SK-N-MC (cell line): ENCODE results near the gene PHC1.

Source experiments
- DNase-seq: peaks from one replicate; pipeline ENCODE4 v3.0.0-alpha.2; 2011; ENCODE audit warnings: low read depth, low spot score
- H3K27ac ChIP-seq: fragments of 200-600 bp; sonication (generic); 2 replicates; pipeline ENCODE4 v1.5.1; 2016; ENCODE audit warnings: mixed run types
- H3K36me3 ChIP-seq: fragments of 200-600 bp; sonication (generic); 2 replicates; pipeline ENCODE4 v1.6.1; 2017; ENCODE audit warnings: antibody characterized with exemption, low read length, mixed read lengths; ENCODE audit not compliant: insufficient read depth
- H3K4me3 ChIP-seq: fragments of 200-600 bp; sonication (generic); 2 replicates; pipeline ENCODE4 v1.5.1; 2016
- H3K9ac ChIP-seq: fragments of 200-600 bp; sonication (generic); 2 replicates; pipeline ENCODE4 v1.8.0; 2017; ENCODE audit warnings: mixed run types, mixed read lengths; ENCODE audit not compliant: insufficient read length
- H3K9me3 ChIP-seq: fragments of 200-600 bp; sonication (generic); 2 replicates; pipeline ENCODE4 v1.6.1; 2017; ENCODE audit warnings: low read depth, mild to moderate bottlenecking, antibody characterized with exemption, low read length, moderate library complexity, mixed read lengths
- EZH2 ChIP-seq: fragments of 200-600 bp; sonication (generic); IDR thresholded peaks from one replicate; pipeline ENCODE4 v1.6.1; 2017; ENCODE audit warnings: antibody characterized with exemption
- FOXP2 ChIP-seq: optimal IDR thresholded peaks from 2 replicates; pipeline ENCODE3; 2011; ENCODE audit warnings: mild to moderate bottlenecking, moderate library complexity; ENCODE audit not compliant: insufficient read depth; ENCODE audit errors: extremely low read length, control extremely low read depth
- POLR2AphosphoS5 ChIP-seq: IDR thresholded peaks from 2 replicates; pipeline ENCODE4 v1.6.1; 2012; ENCODE audit warnings: mild to moderate bottlenecking, low read depth, low read length, borderline replicate concordance

Gene PHC1

DNA sequence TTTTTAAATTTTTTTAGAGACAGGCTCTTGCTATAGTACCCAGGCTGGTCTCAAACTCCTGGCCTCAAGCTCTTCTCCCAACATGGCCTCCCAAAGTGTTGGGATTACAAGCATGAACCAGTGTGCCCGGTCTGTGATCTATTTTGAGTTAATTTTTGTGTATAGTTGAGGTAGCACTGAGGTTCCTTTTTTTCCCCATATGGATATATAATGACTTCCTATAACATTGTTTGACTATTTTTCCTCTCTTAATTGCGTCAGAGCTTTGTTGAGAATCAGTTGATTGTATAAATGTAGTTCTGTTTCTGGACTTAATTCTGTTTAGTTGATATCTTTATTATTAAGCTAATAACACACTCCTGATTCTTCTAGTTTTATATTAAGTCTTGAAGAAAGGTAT is 43.8 kb downstream of the PHC1 start:
- Histone ChIP-seq H3K9me3 (no peaks in the 10 kb centered on the region), H3K36me3 (peaks cover 3% of the 10 kb centered on the region; the same call in 1 of the 2 replicates), H3K9ac (no peak overlapping the region), H3K27ac (no peak overlapping the region), H3K4me3 (no peak overlapping the region)
- DNase-seq, result no peak
- no peak for TF ChIP-seq FOXP2
- no peak for TF ChIP-seq POLR2AphosphoS5
- TF ChIP-seq EZH2, result no peak

DNA sequence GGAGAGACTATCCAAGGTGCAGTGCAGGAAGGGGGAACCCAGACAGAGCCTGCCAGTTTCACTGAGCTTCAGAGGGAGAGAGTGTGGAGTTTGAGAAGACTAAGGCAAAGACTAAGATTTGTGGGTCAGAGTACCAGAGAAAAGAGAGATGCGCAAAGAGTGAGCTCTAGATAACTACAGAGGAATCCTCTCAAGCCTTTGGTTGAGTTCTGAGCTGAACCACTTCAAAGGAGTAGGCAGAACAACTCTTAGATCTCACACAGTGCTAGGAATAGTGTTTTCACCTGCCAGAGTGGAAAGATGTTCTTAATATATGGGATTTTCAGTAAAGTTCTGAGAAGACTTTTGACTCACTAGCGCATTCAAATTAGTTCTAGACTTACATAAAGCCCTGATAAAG is 45.9 kb downstream of the PHC1 start:
- H3K36me3 ChIP-seq, result no peaks in the 10 kb centered on the region
- H3K9ac ChIP-seq, result no peak overlapping the region
- no peak overlapping the region for H3K27ac ChIP-seq
- no peak for DNase-seq
- TF ChIP-seq FOXP2, result no peak
- no peak for TF ChIP-seq EZH2
- TF ChIP-seq POLR2AphosphoS5, result no peak
- no peak overlapping the region for H3K4me3 ChIP-seq
- H3K9me3 ChIP-seq, result no peaks in the 10 kb centered on the region

DNA sequence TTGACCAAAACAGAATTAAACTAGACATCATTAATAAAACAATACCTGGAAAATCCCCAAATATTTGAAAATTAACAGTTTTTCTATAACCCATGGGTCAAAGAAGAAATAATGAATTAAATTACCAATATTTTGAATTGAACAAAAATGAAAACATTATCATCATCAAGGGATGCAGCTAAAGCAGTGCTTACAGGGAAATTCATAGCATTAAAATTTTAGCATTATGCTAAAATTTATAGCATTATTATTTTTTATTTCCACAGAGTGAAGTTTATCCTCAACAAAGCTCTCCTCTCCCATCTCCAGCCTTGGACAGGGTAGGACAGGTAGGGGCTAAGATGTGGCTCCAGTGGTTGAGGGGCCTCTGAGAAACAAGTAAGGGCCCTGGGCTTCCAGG is 54.5 kb downstream of the PHC1 start:
- no peak for TF ChIP-seq FOXP2
- no peak for TF ChIP-seq EZH2
- no peak for TF ChIP-seq POLR2AphosphoS5
- no peaks in the 10 kb centered on the region for H3K36me3 ChIP-seq
- DNase-seq, result no peak
- no peaks in the 10 kb centered on the region for H3K9me3 ChIP-seq
- no peak overlapping the region for H3K27ac ChIP-seq
- no peak overlapping the region for H3K4me3 ChIP-seq
- no peak overlapping the region for H3K9ac ChIP-seq

DNA sequence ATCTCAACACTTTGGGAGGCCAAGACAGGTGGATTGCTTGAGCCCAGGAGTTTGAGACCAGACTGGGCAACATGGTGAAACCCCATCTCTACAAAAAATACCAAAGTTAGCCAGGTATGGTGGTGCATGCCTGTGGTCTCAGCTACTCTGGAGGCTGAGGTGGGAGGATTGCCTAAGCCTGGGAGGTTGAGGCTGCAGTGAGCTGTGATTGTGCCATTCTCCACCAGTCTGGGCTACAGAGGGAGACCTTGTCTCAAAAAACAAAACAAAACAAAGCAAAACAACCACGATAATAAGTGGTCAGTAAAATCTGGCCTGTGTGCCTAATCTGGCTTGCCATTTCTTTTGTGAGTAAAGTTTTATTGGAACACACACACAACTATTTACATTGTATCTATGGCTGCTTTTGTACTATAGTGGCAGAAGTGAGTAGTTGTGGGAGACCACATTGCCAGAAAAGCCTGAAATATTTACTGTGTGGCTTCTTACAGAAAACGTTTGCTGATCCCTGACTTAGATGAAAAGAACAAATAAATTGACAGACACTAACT is 55.6 kb downstream of the PHC1 start:
- TF ChIP-seq FOXP2, result no peak
- TF ChIP-seq POLR2AphosphoS5, result no peak
- no peak for TF ChIP-seq EZH2
- no peak for DNase-seq
- Histone ChIP-seq H3K36me3 (no peaks in the 10 kb centered on the region), H3K9me3 (no peaks in the 10 kb centered on the region), H3K4me3 (no peak overlapping the region), H3K27ac (no peak overlapping the region), H3K9ac (no peak overlapping the region)

DNA sequence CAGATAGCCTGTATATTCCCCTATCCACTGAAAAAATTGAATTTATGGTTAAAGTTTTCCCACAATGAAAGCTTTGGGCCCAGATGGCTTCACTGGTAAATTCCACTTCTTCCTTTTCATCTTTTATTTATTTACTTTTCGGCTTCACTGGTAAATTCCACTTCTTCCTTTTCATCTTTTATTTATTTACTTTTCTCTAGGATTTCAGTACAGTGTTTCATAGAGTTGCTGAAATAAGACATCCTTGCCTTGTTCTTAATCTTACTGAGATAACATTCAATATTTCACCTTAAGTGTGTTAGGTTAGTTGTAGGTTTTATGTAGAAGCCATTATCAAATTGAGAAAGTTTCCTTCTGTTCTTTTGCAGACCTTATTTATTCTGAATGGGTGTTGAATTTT is 56.1 kb downstream of the PHC1 start:
- Histone ChIP-seq H3K4me3 (no peak overlapping the region), H3K27ac (no peak overlapping the region), H3K9me3 (no peaks in the 10 kb centered on the region), H3K36me3 (no peaks in the 10 kb centered on the region), H3K9ac (no peak overlapping the region)
- DNase-seq, result no peak
- TF ChIP-seq EZH2 (no peak), POLR2AphosphoS5 (no peak), FOXP2 (no peak)

DNA sequence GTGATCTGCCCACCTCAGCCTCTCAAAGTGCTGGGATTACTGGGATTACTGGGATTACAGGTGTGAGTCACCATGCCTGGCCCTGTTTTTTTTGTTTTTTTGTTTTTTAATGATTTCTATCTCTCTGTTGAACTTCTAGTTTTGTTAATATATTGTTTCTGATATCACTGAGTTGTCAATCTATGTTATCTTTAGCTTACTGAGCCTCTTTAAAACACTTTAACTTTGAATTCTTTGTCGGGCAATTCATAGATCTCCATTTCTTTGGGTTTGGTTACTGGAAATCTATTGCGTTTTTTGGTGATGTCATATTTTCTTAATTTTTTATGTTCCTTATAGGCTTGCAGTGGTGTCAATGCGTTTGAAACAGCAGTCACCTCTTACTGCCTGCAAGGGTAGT is 65.8 kb downstream of the PHC1 start:
- H3K27ac ChIP-seq, result no peak overlapping the region
- no peak overlapping the region for H3K4me3 ChIP-seq
- no peak for DNase-seq
- H3K36me3 ChIP-seq, result no peaks in the 10 kb centered on the region
- H3K9me3 ChIP-seq, result no peaks in the 10 kb centered on the region
- no peak overlapping the region for H3K9ac ChIP-seq
- no peak for TF ChIP-seq FOXP2
- no peak for TF ChIP-seq POLR2AphosphoS5
- no peak for TF ChIP-seq EZH2

DNA sequence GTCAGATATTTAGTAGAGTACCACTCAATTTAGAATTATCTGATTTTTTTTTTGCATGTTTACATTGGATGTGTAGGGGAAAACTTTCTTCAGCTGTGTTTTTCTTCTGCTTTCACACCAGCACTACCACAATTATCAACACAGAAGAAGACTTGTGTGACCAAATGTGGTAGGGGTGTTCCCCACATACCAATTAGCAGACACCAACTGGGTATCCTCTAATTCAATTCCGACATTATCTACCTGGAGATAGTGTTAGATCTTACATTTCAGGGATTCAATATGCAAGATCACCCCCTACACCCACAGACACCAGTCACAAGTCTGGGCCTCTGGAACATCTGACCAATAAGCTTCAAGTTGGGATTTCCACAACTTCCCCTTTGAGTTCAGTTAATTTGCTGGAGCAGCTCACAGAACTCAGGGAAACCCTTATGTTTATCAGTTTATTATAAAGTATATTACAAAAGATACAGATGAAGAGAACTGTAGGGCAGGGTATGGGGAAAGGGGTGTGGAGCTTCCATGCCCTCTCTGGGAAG is 71.0 kb downstream of the PHC1 start:
- no peak overlapping the region for H3K9ac ChIP-seq
- H3K9me3 ChIP-seq, result no peaks in the 10 kb centered on the region
- no peaks in the 10 kb centered on the region for H3K36me3 ChIP-seq
- TF ChIP-seq FOXP2, result no peak
- no peak for TF ChIP-seq EZH2
- no peak for TF ChIP-seq POLR2AphosphoS5
- no peak overlapping the region for H3K27ac ChIP-seq
- no peak overlapping the region for H3K4me3 ChIP-seq
- no peak for DNase-seq

DNA sequence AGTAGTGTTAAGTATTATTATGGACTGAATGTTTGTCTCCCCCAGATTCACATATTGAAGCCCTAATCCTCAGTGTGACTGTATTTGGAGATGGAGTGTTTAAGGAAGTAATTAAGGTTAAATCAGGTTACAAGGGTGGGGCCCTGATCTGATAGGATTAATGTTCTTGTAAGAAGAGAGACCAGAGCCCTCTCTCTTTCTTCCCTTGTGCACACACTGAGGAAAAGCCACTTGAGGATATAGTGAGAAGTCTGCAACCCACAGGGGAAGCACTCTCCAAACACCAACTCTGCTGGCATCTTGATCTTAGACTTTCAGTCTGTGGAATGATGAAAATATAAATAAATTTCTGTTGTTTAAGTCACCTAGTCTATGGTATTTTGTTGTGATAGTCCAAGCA is 72.9 kb downstream of the PHC1 start:
- TF ChIP-seq EZH2 (no peak), FOXP2 (no peak), POLR2AphosphoS5 (no peak)
- Histone ChIP-seq H3K36me3 (no peaks in the 10 kb centered on the region), H3K27ac (no peak overlapping the region), H3K9ac (no peak overlapping the region), H3K9me3 (no peaks in the 10 kb centered on the region), H3K4me3 (no peak overlapping the region)
- DNase-seq, result no peak

DNA sequence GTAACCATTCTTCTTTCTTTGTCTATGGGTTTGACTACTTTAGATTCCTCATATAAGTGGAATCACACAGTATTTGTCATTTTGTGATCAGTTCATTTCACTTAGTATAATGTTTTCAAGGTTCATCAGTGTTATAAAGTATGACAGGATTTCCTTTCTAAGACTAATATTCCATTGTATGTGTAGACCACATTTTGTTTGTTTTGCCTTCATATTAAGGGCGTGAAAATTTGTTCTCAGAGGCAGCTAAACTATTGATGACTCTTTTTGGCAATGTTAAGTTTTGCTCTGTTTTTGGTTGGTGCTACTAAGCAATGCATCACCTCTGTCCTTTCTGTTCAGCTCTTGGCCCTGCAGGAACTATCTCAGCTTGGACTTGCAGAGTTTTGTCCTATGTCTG is 73.4 kb downstream of the PHC1 start:
- DNase-seq, result no peak
- Histone ChIP-seq H3K9ac (no peak overlapping the region), H3K9me3 (no peaks in the 10 kb centered on the region), H3K4me3 (no peak overlapping the region), H3K27ac (no peak overlapping the region), H3K36me3 (no peaks in the 10 kb centered on the region)
- TF ChIP-seq EZH2 (no peak), POLR2AphosphoS5 (no peak)
